PFSK-1 (cell line): ENCODE data around the gene TPTE2.

Source experiments
- POLR2AphosphoS5 ChIP-seq: IDR thresholded peaks from 2 replicates; pipeline ENCODE4 v1.6.1; 2012; ENCODE audit warnings: low read depth, mild to moderate bottlenecking, control low read depth, low read length, moderate library complexity
- REST ChIP-seq, 2 experiments: IDR thresholded peaks; 2 replicates each; pipeline versions ENCODE4 v1.6.1 to v1.8.0; 2011 to 2012; ENCODE audit warnings: low read depth in 2 of 2, low read length in 2 of 2, control low read depth in 1 of 2, inconsistent platforms in 1 of 2, mild to moderate bottlenecking in 1 of 2, moderate library complexity in 1 of 2; ENCODE audit not compliant: insufficient read depth in 1 of 2

GRCh38 chr13:19606152-19606551 lies 44.8 kb upstream of the TPTE2 start:
- no peak for TF ChIP-seq POLR2AphosphoS5
- no peak for TF ChIP-seq REST (IDR thresholded peaks at IDR 0.05; ENCODE audit: insufficient read depth in 1 of 2, low read depth in 2 of 2, low read length in 2 of 2)
